ENCODE data around the gene IRF1. TPM values are rescaled to one million over a fixed set of nuclear protein-coding genes. Genes with fewer than 3 reads are reported as not detected.

Gene IRF1
- total RNA-seq, 1 donor from 2014 or later: 33.0 TPM

- H3K4me3 ChIP-seq (ENCODE audit: low read depth, low read length): no peak overlapping the region
- TF ChIP-seq CTCF (conservative IDR thresholded peaks at IDR 0.05; ENCODE audit: low read depth, low read length): no peak
- no peak for DNase-seq (ENCODE audit: low read depth)
Observed at GRCh38 chr5:132480893-132481595, 9.5 kb downstream of the IRF1 start.

- TF ChIP-seq CTCF (conservative IDR thresholded peaks at IDR 0.05; ENCODE audit: low read depth, low read length): no peak
- DNase-seq (ENCODE audit: low read depth): no peak
- H3K4me3 ChIP-seq (ENCODE audit: low read depth, low read length): no peak overlapping the region
Observed at GRCh38 chr5:132480546-132480892, 10.1 kb downstream of the IRF1 start.

- no peak for TF ChIP-seq CTCF (conservative IDR thresholded peaks at IDR 0.05; ENCODE audit: low read depth, low read length)
- H3K4me3 ChIP-seq (ENCODE audit: low read depth, low read length): no peak overlapping the region
- no peak for DNase-seq (ENCODE audit: low read depth)
Observed at GRCh38 chr5:132480042-132480441, 10.5 kb downstream of the IRF1 start.

GRCh38 chr5:132479111-132479951 is 11.2 kb downstream of the IRF1 start:
- no peak for DNase-seq (ENCODE audit: low read depth)
- TF ChIP-seq CTCF (conservative IDR thresholded peaks at IDR 0.05; ENCODE audit: low read depth, low read length): no peak
- no peak overlapping the region for H3K4me3 ChIP-seq (ENCODE audit: low read depth, low read length)

- no peak for TF ChIP-seq CTCF (conservative IDR thresholded peaks at IDR 0.05; ENCODE audit: low read depth, low read length)
- no peak for DNase-seq (ENCODE audit: low read depth)
- no peak overlapping the region for H3K4me3 ChIP-seq (ENCODE audit: low read depth, low read length)
Observed at GRCh38 chr5:132478366-132478871, 12.2 kb downstream of the IRF1 start.

- no peak for DNase-seq (ENCODE audit: low read depth)
- no peak for TF ChIP-seq CTCF (conservative IDR thresholded peaks at IDR 0.05; ENCODE audit: low read depth, low read length)
- H3K4me3 ChIP-seq (ENCODE audit: low read depth, low read length): no peak overlapping the region
Observed at GRCh38 chr5:132477784-132478365, 12.7 kb downstream of the IRF1 start.
